Right atrium auricular region (tissue), 2 donors: ENCODE measurements around the gene BBLN. TPM values are rescaled to one million over a fixed set of nuclear protein-coding genes. Genes with fewer than 3 reads are reported as not detected.

ENCODE experiments used
- DNase-seq: peaks from one replicate; pipeline ENCODE4 v3.0.0-alpha.2; 2019; ENCODE audit warnings: low spot score
- H3K27ac ChIP-seq, 2 donors: fragments of 200-600 bp; sonication (generic); 1 replicate in 1 of 2; 2 replicates in 1 of 2; pipeline ENCODE4 v1.5.1; 2016 to 2019
- H3K27me3 ChIP-seq, 2 donors: fragments of 200-600 bp; sonication (generic); one replicate each; pipeline versions ENCODE4 v1.5.1 to v1.6.0; 2017 to 2019
- H3K36me3 ChIP-seq: fragments of 200-600 bp; sonication (generic); one replicate; pipeline ENCODE4 v1.5.1; 2016
- H3K4me1 ChIP-seq, 2 donors: fragments of 200-600 bp; sonication (generic); one replicate each; pipeline versions ENCODE4 v1.5.1 to v1.6.0; 2017 to 2019
- H3K4me3 ChIP-seq, 2 donors: fragments of 200-600 bp; sonication (generic); 1 replicate in 1 of 2; 2 replicates in 1 of 2; pipeline ENCODE4 v1.5.1; 2017 to 2019; ENCODE audit warnings: mild to moderate bottlenecking in 1 of 2, moderate library complexity in 1 of 2
- H3K9me3 ChIP-seq, 2 donors: fragments of 200-600 bp; sonication (generic); one replicate each; pipeline ENCODE4 v1.5.1; 2019
- total RNA-seq, 2 donors: library from RNA; depleted of rRNA; stranded (reverse); fragments of >200 nt; gene quantifications; one replicate each; pipeline ENCODE4 v1.1.0, GENCODE V29; 2016
- TF ChIP-seq, protein P1 (sequence below), 2 donors: fragments of 200-600 bp; sonication (generic); IDR thresholded peaks; one replicate each; pipeline ENCODE4 v1.5.1; 2019; ENCODE audit warnings: antibody characterized with exemption in 2 of 2

BBLN gene
- total RNA-seq, 2 donors from 2014 or later = 219 to 362 TPM

GRCh38 chr9:128160603-128160987 is 530 bp downstream of the BBLN start:
- H3K9me3 ChIP-seq = no peaks in the 10 kb centered on the region
- H3K36me3 ChIP-seq = peaks cover 16% of the 10 kb centered on the region
- DNase-seq = no peak
- peak overlapping the region; percentile 62 to 76 for H3K27ac ChIP-seq
- peaks cover 0 to 29% of the 10 kb centered on the region in 2 donors for H3K4me1 ChIP-seq
- TF ChIP-seq, protein P1, sequence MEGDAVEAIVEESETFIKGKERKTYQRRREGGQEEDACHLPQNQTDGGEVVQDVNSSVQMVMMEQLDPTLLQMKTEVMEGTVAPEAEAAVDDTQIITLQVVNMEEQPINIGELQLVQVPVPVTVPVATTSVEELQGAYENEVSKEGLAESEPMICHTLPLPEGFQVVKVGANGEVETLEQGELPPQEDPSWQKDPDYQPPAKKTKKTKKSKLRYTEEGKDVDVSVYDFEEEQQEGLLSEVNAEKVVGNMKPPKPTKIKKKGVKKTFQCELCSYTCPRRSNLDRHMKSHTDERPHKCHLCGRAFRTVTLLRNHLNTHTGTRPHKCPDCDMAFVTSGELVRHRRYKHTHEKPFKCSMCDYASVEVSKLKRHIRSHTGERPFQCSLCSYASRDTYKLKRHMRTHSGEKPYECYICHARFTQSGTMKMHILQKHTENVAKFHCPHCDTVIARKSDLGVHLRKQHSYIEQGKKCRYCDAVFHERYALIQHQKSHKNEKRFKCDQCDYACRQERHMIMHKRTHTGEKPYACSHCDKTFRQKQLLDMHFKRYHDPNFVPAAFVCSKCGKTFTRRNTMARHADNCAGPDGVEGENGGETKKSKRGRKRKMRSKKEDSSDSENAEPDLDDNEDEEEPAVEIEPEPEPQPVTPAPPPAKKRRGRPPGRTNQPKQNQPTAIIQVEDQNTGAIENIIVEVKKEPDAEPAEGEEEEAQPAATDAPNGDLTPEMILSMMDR (IDR thresholded peaks at IDR 0.05) = no peak
- H3K27me3 ChIP-seq = no peaks in the 10 kb centered on the region
- peak overlapping the region; percentile 60 to 80 for H3K4me3 ChIP-seq

DNA sequence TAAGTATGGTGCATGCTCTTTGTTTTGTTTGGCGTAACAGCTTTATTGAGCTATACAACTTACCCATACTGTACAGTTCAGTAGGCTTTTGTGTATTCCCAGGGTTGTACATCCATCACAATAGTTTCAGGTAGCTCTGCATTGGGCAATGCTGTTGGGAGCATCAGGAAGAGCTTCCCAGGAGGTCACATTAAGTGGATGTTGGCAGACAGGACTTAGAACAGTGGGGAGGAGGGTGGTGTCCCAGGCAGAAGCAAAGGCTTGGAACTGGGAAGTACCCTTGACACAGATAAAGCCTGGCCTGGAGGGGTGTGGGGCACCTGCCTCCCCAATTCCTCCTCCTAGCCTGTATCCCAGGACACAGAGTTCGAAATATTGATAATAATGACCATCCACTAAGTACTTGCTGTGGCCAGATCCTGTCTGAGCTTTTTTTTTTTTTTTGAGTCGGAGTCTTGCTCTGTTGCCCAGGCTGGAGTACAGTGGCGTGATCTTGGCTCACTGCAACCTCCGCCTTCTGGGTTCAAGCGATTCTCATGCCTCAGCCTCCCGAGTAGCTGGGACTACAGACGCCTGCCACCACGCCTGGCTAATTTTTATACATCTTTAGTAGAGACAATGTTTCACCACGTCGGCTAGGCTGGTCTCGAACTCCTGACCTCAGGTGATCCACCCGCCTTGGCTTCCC is 1.3 kb downstream of the BBLN start:
- DNase-seq = no peak
- H3K4me1 ChIP-seq = peaks cover 0 to 29% of the 10 kb centered on the region in 2 donors
- H3K36me3 ChIP-seq = peaks cover 24% of the 10 kb centered on the region
- no peak overlapping the region for H3K27ac ChIP-seq
- H3K9me3 ChIP-seq = no peaks in the 10 kb centered on the region
- no peaks in the 10 kb centered on the region for H3K27me3 ChIP-seq
- TF ChIP-seq, protein P1 (IDR thresholded peaks at IDR 0.05) = no peak
- H3K4me3 ChIP-seq = no peak overlapping the region

DNA sequence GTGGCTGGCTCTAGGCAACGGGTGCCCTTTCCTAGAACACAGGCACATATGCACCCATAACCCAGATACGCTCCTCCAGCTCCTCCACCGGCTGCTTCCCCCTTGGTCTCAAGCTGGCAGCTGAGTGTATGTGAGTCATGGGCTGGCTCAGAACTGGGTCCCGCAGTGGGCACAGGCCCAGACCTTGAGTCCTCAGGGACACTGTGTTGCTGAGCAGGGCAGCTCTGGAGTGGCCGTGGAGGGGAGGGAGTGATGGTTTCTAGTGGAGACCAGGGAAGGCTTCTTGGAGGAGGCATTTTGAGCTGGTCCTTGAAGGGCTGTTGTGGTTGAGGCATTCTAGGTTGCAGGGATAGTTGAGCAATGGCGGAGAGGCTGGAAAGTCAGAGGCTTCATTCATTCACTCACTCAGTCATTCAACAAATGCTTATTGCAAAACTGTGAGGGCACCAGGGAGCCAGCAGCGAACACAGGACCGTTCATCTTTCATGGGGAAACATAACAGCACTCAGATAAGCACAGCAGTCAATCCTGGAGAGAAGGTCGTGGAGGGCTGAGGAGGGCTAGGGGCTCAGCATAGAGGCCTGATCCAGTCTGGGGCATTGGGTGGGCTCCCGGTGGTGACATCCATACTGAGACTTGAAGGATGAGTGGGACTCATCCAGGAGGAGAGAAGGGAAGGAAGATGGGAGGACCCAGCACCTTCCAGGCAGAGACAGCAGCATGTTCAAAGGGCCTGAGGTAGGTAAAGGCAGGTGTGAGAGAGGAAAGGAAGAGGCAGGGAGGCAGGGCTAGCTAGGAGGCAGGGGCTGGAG is 2.4 kb downstream of the BBLN start:
- TF ChIP-seq, protein P1 (IDR thresholded peaks at IDR 0.05) = no peak
- H3K9me3 ChIP-seq = no peaks in the 10 kb centered on the region
- no peaks in the 10 kb centered on the region for H3K27me3 ChIP-seq
- H3K4me3 ChIP-seq = no peak overlapping the region
- peaks cover 34% of the 10 kb centered on the region for H3K36me3 ChIP-seq
- H3K4me1 ChIP-seq = peaks cover 0 to 29% of the 10 kb centered on the region in 2 donors
- no peak overlapping the region for H3K27ac ChIP-seq
- peak; percentile 69 for DNase-seq

GRCh38 chr9:128163027-128163515 is 3.0 kb downstream of the BBLN start:
- Histone ChIP-seq H3K27me3 (no peaks in the 10 kb centered on the region), H3K36me3 (peaks cover 41% of the 10 kb centered on the region), H3K4me3 (no peak overlapping the region), H3K9me3 (no peaks in the 10 kb centered on the region), H3K27ac (no peak overlapping the region), H3K4me1 (peaks cover 0 to 29% of the 10 kb centered on the region in 2 donors)
- TF ChIP-seq, protein P1 (IDR thresholded peaks at IDR 0.05) = no peak
- DNase-seq = no peak

- H3K4me1 ChIP-seq = peaks cover 0 to 29% of the 10 kb centered on the region in 2 donors
- H3K27ac ChIP-seq = no peak overlapping the region
- no peaks in the 10 kb centered on the region for H3K9me3 ChIP-seq
- no peaks in the 10 kb centered on the region for H3K27me3 ChIP-seq
- H3K36me3 ChIP-seq = peaks cover 47% of the 10 kb centered on the region
- no peak overlapping the region for H3K4me3 ChIP-seq
- DNase-seq = no peak
- TF ChIP-seq, protein P1 (IDR thresholded peaks at IDR 0.05) = no peak
These were observed 3.6 kb downstream of the BBLN start for GRCh38 chr9:128163523-128164306.
